ENCODE measurements around the gene OR1N2. TPM values are rescaled to one million over a fixed set of nuclear protein-coding genes. Genes with fewer than 3 reads are reported as not detected.

The OR1N2 gene
- total RNA-seq, result not detected in 2 replicates

DNA sequence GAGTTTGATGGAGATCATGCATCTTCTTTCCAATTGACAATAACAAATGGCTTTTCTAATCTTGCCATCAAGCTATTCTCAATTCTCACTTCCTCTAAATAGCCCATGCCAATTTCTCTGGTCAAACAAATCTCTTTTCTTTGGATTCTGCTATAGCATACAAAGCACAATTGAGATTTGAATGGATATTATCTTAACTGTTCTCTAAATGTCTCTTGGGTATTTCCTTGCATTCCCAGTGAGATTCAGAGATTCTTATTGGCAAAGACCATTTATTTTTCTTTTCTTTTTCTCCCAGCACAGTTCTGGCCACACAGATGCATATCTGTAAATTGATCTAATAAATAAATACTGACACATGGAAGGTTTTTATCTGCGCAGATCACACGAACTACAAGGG lies at the start of gene OR1N2:
Gene OR1N2, plus strand, starts transcription at position 301 of the 400 bp plus-strand sequence. CDS start 100 bp downstream, outside the sequence.

GRCh38 chr9:122510502-122510901 lies 42.4 kb upstream of the OR1N2 start, which contains the start of gene OR1J2:
Gene OR1J2 (plus strand): TSS chr9:122510802. CDS start chr9:122510802, 0 bp downstream.

DNA sequence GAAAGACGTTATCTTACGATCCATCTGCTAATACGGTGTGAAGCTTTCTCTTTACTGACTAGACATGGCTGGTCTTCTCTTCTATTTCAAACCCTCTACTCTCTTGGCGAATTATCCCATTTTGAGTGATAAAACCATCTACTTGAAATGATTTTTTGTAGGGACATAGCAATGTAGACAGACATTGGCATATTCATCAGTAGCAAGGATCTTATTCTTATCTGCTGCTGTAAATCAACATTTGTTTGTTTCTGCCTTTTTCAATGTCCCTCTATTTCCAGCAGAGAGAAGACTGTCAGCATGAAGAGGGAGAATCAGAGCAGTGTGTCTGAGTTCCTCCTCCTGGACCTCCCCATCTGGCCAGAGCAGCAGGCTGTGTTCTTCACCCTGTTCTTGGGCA lies 34.1 kb upstream of the OR1N2 start, which contains the start of gene OR1J4:
Gene OR1J4, plus strand, starts transcription at position 301 of the 400 bp plus-strand sequence. Its CDS starts 0 bp downstream, at position 301.

GRCh38 chr9:122527193-122527592 lies 25.7 kb upstream of the OR1N2 start, which contains the start of gene OR1N1:
Gene OR1N1 (minus strand): TSS chr9:122527293. CDS start chr9:122527293, 0 bp downstream.

DNA sequence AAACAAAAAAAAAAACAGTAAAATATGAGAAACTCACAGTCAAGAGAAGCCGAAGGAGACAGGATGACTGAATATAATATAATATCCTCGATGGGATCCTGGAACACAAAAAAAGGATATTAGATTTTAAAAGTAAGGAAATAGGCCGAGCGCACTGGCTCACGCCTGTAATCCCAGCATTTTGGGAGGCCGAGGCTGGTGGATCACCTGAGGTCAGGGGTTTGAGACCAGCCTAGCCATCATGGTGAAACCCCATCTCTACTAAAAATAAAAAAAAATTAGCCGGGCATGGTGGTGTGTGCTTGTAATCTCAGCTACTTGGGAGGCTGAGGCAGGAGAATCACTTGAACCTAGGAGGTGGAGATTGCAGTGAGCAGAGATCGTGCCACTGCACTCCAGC lies 30.4 kb downstream of the OR1N2 start, which contains the start of gene OR1L8:
Gene OR1L8, minus strand, starts transcription at position 101 of the 400 bp plus-strand sequence. CDS start 14,907 bp downstream, outside the sequence.

Other genes starting within 250 kb of the OR1N2 start
- 4.2 and 4.7 TPM in 2 replicates for gene PTGS1, start 182.1 kb upstream of the OR1N2 start, total RNA-seq
- gene OR1J1, start 75.2 kb upstream of the OR1N2 start, total RNA-seq, result not detected in 2 replicates
- gene OR1J2, start 42.3 kb upstream of the OR1N2 start, total RNA-seq, result not detected in 2 replicates
- not detected in 2 replicates for gene OR1J4, start 34.0 kb upstream of the OR1N2 start, total RNA-seq
- not detected in 2 replicates for gene OR1N1, start 25.8 kb upstream of the OR1N2 start, total RNA-seq
- not detected in 2 replicates for gene OR1L8, start 30.3 kb downstream of the OR1N2 start, total RNA-seq
- not detected in 2 replicates for gene OR1Q1, start 61.6 kb downstream of the OR1N2 start, total RNA-seq
- not detected in 2 replicates for gene OR1B1, start 104.5 kb downstream of the OR1N2 start, total RNA-seq
- not detected in 2 replicates for gene OR1L1, start 108.6 kb downstream of the OR1N2 start, total RNA-seq
- gene OR1L3, start 122.0 kb downstream of the OR1N2 start, total RNA-seq, result not detected in 2 replicates
- not detected in 2 replicates for gene OR1L4, start 170.9 kb downstream of the OR1N2 start, total RNA-seq
- not detected in 2 replicates for gene OR1L6, start 189.2 kb downstream of the OR1N2 start, total RNA-seq
- gene OR5C1, start 235.8 kb downstream of the OR1N2 start, total RNA-seq, result not detected in 2 replicates
- not detected in 2 replicates for gene OR1K1, start 247.0 kb downstream of the OR1N2 start, total RNA-seq